Measurements from ENCODE around the gene SLC23A2. TPM values are rescaled to one million over a fixed set of nuclear protein-coding genes. Genes with fewer than 3 reads are reported as not detected.
A peak's percentile ranks its signal among the peaks of the same experiment; 100 is the strongest.

SLC23A2 gene
- polyA plus RNA-seq, 1 of the 3 experiments (the other 2 are of a cell fraction) = 14.0 TPM

- DNase-seq = no peak
Observed at GRCh38 chr20:4973330-4974097, 27.8 kb downstream of the SLC23A2 start.

More at GRCh38 chr20:4973330-4974097, 27.8 kb downstream of the SLC23A2 start:
- H3K4me2 ChIP-seq = no peak overlapping the region
- H3K4me1 ChIP-seq (ENCODE audit: control insufficient read depth in 1 of 2, insufficient read depth in 2 of 2, low read depth in 1 of 2, low read length in 1 of 2) = no peaks in the 10 kb centered on the region; a peak in 1 of 4 replicates
- peaks cover 0 to 8% of the 10 kb centered on the region in 2 experiments for H3K36me3 ChIP-seq (replicated peaks in 1 of 2; ENCODE audit: control insufficient read depth in 1 of 2, insufficient read depth in 2 of 2, low read length in 1 of 2)
- no peaks in the 10 kb centered on the region for H4K20me1 ChIP-seq (ENCODE audit: insufficient read depth)
- POLR2A ChIA-PET = no interaction called here
- 83% methylated on average over 10 of the region's 11 CpGs for WGBS (ENCODE audit: low lambda C conversion rate)
- no peak overlapping the region for H3K9ac ChIP-seq
- H3K4me3 ChIP-seq (ENCODE audit: low read depth in 2 of 2, low read length in 1 of 2) = no peak overlapping the region
- H3F3A ChIP-seq (replicated peaks; ENCODE audit: insufficient read depth) = no peaks in the 10 kb centered on the region
- H3K27me3 ChIP-seq (ENCODE audit: insufficient read depth) = no peaks in the 10 kb centered on the region
- peaks cover 15% of the 10 kb centered on the region for H3K79me2 ChIP-seq (ENCODE audit: insufficient read depth)
- TF ChIP-seq ZBTB33 (IDR thresholded peaks at IDR 0.05; ENCODE audit: borderline replicate concordance, low read depth) (no peak), CTCF (IDR thresholded peaks at IDR 0.05) (no peak), GATA2 (CRISPR knock-in tag; IDR thresholded peaks at IDR 0.05) (no peak), POLR2AphosphoS5 (IDR thresholded peaks at IDR 0.05; ENCODE audit: low read depth, low read length) (no peak), MXI1 (IDR thresholded peaks at IDR 0.05; ENCODE audit: low read depth, low read length) (no peak), TEAD4 (IDR thresholded peaks at IDR 0.05; ENCODE audit: borderline replicate concordance, insufficient read depth) (no peak), NFIC (IDR thresholded peaks at IDR 0.05; ENCODE audit: borderline replicate concordance) (no peak), FOXJ3 (CRISPR knock-in tag; IDR thresholded peaks at IDR 0.05) (no peak), ELF1 (IDR thresholded peaks at IDR 0.05) (no peak), EP300 (IDR thresholded peaks at IDR 0.05; ENCODE audit: borderline replicate concordance in 1 of 2, low read depth in 1 of 2, low read length in 1 of 2) (no peak), RAD21 (IDR thresholded peaks at IDR 0.05; ENCODE audit: low read length) (no peak), TCF12 (IDR thresholded peaks at IDR 0.05) (no peak), NRF1 (IDR thresholded peaks at IDR 0.05; ENCODE audit: low read depth, low read length) (no peak), CHD2 (IDR thresholded peaks at IDR 0.05; ENCODE audit: low read length, partially characterized antibody) (no peak), IRF3 (IDR thresholded peaks at IDR 0.05; ENCODE audit: low read depth, low read length) (no peak), RFX5 (IDR thresholded peaks at IDR 0.05; ENCODE audit: low read length) (no peak), YY1 (IDR thresholded peaks at IDR 0.05; ENCODE audit: low read depth) (no peak)
- no peaks in the 10 kb centered on the region for H3K9me3 ChIP-seq
- H2AFZ ChIP-seq (ENCODE audit: low read depth) = no peak overlapping the region
- CTCF ChIA-PET = no interaction called here
- no peaks in the 10 kb centered on the region for H3K9me2 ChIP-seq
- H3K27ac ChIP-seq (ENCODE audit: low read depth in 2 of 2, low read length in 1 of 2) = peak overlapping the region in 1 of 2 experiments; percentile 20; a peak in 1 of 4 replicates
